ENCODE data around the gene CLEC1B.
"Not testable (repeated sequence)": the region's sequence is repeated elsewhere in the genome, so short reads cannot be mapped to it uniquely, and the experiment has no call there.

CLEC1B gene

GRCh38 chr12:9974731-9975130 is 24.2 kb downstream of the CLEC1B start:
- not testable (repeated sequence) for DNase-seq (ENCODE audit: low spot score)

- DNase-seq (ENCODE audit: low spot score), result no peak
Measured at GRCh38 chr12:9973949-9974348, 25.0 kb downstream of the CLEC1B start.

- DNase-seq (ENCODE audit: low spot score), result no peak
Measured at GRCh38 chr12:9971181-9971580, 27.7 kb downstream of the CLEC1B start, which contains the start of gene CLEC12A. TSS of gene CLEC12A (plus strand) at chr12:9971409. CDS start at chr12:9971597, 188 bp downstream.

DNA sequence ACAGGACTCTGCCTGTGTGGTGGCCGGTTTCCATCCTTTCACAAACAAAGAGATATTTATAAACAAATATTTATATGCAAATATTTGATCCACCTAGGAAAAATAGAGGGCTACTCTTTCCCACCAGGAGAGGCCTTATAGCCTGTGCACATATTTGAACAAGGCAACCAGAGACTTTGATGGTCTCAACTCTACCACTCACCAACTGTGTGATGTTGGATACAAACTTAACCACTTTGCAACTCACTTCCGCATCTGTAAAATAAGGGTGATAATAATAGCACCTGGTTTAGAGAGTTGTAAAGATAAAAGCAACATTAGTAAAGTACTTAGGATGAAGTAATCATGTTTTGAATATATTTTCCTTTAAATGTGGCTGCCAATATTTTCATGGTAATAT is 29.2 kb downstream of the CLEC1B start:
- no peak for DNase-seq (ENCODE audit: low spot score)

DNA sequence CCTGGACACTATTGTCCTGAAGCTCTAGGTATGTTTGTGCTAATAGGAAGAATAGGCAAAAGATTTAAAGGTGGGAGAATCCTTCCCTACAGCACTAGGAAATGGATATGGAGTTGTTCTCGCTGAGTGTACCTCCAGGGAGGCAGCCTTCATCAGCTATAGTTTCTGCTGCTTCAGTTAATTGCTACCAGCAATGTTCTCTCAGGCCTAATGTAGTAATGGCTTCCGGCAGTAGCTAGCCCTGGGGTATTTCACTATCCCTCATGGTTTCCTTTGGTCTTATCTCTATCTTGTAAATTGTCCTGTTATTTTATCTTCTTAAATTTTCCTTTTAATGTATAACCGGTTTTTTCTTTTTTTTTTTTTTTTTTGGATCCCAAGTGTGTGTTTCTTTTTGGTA is 37.0 kb downstream of the CLEC1B start:
- no peak for DNase-seq (ENCODE audit: low spot score)

GRCh38 chr12:9961106-9961505 is 37.8 kb downstream of the CLEC1B start:
- DNase-seq (ENCODE audit: low spot score), result no peak

DNA sequence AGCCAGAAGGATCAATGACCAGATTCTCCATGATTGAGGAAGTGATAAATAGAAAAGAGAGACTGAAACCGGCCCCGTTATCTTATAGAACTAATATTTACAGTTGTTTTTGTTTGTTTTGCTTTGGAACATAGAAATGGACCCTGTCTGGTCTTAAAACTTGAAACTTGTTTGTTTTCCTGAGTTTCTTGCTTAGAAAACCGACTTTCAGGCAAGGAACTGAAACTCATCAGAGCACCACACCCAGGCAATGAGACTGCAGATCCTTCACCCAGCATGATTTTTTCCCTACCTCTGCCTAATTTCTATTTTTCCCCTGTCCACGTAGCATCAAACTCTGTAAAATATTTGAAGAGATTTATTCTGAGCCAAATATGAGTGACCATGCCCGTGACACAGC is 38.3 kb downstream of the CLEC1B start:
- no peak for DNase-seq (ENCODE audit: low spot score)

DNA sequence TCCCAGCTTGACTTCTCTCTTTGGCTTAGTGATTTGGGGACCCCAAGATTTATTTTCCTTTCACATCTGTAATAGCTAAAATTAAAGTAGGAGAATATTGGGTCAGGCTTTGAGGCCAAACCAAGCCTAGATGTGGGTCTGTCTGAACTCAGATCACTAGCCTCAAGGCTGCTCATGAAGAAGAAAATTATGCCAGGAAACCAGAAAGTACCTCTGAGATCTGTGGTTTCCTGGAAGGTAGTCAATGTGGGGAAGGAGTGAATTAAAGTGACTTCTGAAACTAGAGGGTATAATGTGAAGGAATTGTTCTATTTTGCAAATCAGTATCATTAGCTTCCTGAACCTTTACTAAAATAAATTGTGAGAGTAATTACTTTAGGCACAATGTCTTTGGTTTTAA is 41.1 kb downstream of the CLEC1B start:
- DNase-seq (ENCODE audit: low spot score), result no peak

- DNase-seq (ENCODE audit: low spot score), result not testable (repeated sequence)
Measured at GRCh38 chr12:9952954-9953729, 45.8 kb downstream of the CLEC1B start.

DNA sequence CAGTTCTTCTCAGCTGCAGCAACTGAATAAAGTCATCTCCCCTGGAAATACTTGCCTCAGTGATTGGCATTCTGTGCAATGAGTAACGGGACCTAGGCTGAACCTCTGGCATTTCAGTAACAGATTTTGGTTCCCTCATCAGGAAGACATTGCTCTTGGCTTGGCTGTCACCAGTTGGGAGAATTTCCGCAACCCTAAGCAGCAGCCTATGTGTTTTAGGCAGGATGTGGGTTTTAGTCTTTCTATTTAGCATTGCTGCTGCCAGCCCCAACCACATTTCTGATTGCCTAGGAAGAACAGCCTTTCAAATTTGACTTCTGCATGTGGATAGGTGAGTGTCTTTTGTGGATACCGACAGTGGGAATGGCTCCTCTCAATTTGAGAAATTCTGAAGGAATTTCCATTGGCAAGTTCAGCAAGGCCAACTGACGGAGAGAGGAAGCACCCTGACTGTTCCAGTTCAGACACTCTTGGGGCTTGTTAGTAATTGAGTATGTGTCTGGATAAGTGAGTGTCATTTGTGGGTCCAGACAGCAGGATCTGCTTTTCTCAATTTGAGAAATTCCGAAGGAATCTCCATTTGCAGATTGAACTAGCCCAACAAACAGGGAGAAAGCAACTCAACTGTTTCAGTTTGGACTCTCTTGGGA is 47.8 kb downstream of the CLEC1B start:
- no peak for DNase-seq (ENCODE audit: low spot score)

DNA sequence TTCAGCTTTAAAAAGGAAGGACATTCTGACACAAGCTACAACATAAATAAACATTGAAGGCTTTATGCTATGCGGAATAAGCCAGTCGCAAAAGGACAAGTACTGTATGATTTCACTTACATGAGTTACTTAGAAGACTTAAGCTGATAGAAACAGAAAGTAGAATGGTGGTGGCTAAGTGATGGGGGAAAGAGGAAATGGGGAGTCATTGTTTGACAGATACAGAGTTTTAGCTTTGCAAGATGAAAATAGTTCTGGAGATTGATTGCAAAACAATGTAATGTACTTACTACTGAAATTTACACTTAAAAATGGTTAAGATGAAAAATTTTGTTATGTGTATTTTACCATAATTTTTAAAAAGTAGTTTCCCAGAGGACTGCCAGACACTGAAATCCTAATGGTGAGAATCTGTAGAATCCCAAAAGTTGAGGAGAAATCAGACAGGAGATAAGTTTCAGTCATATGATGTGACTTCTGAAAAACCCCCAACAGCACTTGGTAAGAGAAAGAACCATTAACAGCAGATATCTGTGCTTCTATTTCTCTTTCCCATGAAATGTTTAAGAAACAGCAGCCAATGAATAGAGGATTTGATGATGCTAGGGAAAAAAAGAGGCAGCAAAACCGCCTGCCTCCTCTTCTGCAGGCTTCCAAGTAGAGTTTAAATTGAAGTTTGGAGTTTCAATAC is 50.2 kb downstream of the CLEC1B start:
- DNase-seq (ENCODE audit: low spot score), result no peak

DNA sequence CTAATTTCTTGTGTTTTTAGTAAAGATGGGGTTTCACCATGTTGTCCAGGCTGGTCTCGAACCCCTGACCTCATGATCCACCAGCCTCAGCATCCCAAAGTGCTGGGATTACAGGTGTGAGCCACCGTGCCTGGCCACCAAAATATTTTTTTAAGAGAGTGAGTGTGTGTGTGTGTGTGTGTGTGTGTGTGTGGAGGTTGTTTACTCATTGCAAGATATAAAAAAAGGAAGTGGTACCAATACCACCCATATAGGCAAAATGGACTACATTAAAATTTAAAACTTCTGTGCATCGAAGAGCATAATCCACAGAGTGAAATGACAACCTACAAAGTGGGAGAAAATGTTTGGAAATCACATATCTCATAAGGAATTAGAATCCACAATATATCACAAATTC is 51.2 kb downstream of the CLEC1B start:
- no peak for DNase-seq (ENCODE audit: low spot score)

DNA sequence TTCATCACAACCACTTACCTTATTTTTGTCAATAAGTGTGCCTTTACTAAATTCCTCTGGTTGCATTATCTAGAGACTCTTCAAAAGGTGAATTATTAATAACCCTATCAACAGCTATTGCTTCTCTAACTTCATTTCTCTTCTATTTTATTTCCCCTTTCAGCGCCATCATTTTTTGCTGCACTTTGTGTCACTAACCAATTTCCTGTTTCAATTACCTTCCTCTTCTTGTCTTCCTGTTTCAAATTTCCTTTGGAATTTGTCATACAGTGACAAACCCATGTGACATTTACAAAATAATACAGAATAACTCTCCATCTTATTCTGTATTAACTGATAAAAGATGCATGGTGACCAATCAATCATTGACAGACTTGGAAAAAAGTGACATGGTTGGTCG is 54.5 kb downstream of the CLEC1B start:
- DNase-seq (ENCODE audit: low spot score), result no peak

GRCh38 chr12:9943240-9943639 is 55.7 kb downstream of the CLEC1B start:
- no peak for DNase-seq (ENCODE audit: low spot score)

Data from RKO (cell line).